ENCODE measurements around the gene MICAL3.

DNA sequence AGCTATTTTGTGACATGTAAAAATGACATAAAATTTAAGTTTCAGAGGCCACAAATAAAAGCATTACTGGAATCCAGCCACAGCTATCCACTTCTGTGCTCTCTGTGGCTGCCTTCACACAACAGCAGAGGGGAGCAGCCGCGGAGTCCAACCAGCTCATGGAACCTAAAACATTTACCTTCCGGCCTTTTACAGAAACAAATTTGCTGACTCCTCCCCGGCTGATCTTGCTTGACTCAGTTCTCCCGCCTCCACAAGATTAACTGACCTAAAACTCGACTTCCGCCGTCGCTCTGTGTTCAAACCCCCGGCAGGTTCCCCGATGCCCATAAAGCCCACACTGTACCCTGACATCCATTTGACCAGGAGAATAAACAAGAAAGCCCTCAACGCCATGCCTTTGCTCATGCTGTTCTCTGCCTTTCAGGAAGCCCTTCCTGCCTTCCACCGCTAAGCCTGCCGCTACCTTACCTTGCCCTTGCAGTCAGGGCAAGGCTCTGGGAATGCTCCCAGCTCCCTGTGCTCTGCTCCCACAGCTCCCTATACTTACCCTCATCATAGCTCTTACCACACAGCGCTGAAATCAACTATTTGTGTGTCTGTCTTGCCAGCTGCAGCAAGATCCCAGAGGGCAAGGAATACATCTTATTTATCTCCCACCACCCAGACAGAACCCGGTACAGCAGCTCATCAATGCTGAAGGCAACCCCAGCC is 35.4 kb downstream of the MICAL3 start:
- TF ChIP-seq, protein P1, sequence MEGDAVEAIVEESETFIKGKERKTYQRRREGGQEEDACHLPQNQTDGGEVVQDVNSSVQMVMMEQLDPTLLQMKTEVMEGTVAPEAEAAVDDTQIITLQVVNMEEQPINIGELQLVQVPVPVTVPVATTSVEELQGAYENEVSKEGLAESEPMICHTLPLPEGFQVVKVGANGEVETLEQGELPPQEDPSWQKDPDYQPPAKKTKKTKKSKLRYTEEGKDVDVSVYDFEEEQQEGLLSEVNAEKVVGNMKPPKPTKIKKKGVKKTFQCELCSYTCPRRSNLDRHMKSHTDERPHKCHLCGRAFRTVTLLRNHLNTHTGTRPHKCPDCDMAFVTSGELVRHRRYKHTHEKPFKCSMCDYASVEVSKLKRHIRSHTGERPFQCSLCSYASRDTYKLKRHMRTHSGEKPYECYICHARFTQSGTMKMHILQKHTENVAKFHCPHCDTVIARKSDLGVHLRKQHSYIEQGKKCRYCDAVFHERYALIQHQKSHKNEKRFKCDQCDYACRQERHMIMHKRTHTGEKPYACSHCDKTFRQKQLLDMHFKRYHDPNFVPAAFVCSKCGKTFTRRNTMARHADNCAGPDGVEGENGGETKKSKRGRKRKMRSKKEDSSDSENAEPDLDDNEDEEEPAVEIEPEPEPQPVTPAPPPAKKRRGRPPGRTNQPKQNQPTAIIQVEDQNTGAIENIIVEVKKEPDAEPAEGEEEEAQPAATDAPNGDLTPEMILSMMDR (IDR thresholded peaks at IDR 0.05) = no peak
- TF ChIP-seq POLR2A (IDR thresholded peaks at IDR 0.05) = no peak
